Left forelimb (tissue), 1 donor: ENCODE measurements around the gene IL3RA.

Experiments used
- DNase-seq: peaks from one replicate; pipeline ENCODE4 v3.0.0-alpha.2; 2018; ENCODE audit warnings: low spot score

Gene IL3RA

GRCh38 chrX:1384658-1385252 is 48.2 kb downstream of the IL3RA start:
- DNase-seq: no peak

GRCh38 chrX:1385253-1386223 is 49.0 kb downstream of the IL3RA start:
- no peak for DNase-seq

- no peak for DNase-seq
These were observed 49.9 kb downstream of the IL3RA start for GRCh38 chrX:1386338-1387127.

GRCh38 chrX:1387141-1387776 is 50.7 kb downstream of the IL3RA start:
- no peak for DNase-seq

GRCh38 chrX:1388651-1389050 is 52.1 kb downstream of the IL3RA start:
- no peak for DNase-seq

- DNase-seq: no peak
These were observed 52.8 kb downstream of the IL3RA start for GRCh38 chrX:1389181-1389992.

GRCh38 chrX:1389993-1390285 is 53.4 kb downstream of the IL3RA start:
- DNase-seq: no peak

- DNase-seq: no peak
These were observed 54.2 kb downstream of the IL3RA start for GRCh38 chrX:1390621-1391369.

- DNase-seq: no peak
These were observed 54.8 kb downstream of the IL3RA start for GRCh38 chrX:1391370-1391706.

- DNase-seq: peak; percentile 100
These were observed 55.3 kb downstream of the IL3RA start, which contains the start of gene SLC25A6 for GRCh38 chrX:1391707-1392375. Gene SLC25A6 (minus strand): TSS chrX:1392113. CDS start chrX:1392009, 104 bp downstream.

- peak; percentile 88 for DNase-seq
These were observed 55.9 kb downstream of the IL3RA start for GRCh38 chrX:1392376-1393068.

GRCh38 chrX:1393871-1394615 is 57.5 kb downstream of the IL3RA start:
- no peak for DNase-seq

- no peak for DNase-seq
These were observed 58.3 kb downstream of the IL3RA start for GRCh38 chrX:1394731-1395501.

- DNase-seq: no peak
These were observed 59.1 kb downstream of the IL3RA start for GRCh38 chrX:1395646-1396216.

GRCh38 chrX:1397001-1397400 is 60.4 kb downstream of the IL3RA start:
- no peak for DNase-seq

- no peak for DNase-seq
These were observed 61.1 kb downstream of the IL3RA start for GRCh38 chrX:1397441-1398270.
